Measurements from ENCODE around the gene CHCHD6. TPM values are rescaled to one million over a fixed set of nuclear protein-coding genes. Genes with fewer than 3 reads are reported as not detected.

CHCHD6 gene
- polyA plus RNA-seq, 1 donor from 2014 or later = 102 TPM

DNA sequence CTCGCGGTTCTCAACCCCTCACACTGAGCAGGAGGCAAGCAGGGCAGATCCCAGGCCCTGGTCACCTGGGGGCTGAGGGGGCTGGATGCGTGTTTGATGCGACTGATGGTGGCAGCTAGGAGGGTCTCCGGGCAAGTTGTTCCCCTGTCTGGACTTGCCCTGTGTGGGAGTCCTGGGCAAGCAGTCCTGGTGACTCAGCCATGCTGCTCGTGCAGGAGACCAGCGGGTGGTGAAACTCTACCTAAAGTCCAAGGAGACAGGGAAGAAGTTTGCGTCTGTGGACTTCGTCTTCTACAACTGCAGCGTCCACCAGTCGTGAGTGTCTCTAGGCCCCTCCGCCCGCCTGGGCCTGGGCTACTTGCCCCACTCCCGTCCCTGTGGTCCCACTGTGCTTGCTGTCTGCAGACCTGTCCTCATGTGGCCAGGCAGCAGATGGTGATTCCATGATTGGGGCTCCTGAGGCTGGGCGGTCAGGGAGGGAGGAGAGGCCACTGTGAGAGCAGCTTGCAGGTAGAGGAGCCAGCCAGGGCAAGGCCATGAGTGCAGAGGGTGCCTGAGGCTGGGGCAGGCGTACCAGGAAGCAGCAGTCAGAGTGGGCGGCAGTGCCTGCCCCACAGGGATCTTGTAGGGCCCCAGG, 301.9 kb downstream of the CHCHD6 start:
- TF ChIP-seq MXI1 (conservative IDR thresholded peaks at IDR 0.05; ENCODE audit: poor library complexity, severe bottlenecking) = no peak
- TF ChIP-seq SMC3 (conservative IDR thresholded peaks at IDR 0.05; ENCODE audit: poor library complexity) = no peak
- TF ChIP-seq EP300 (conservative IDR thresholded peaks at IDR 0.05; ENCODE audit: poor library complexity, severe bottlenecking) = no peak
- TF ChIP-seq EZH2 (IDR thresholded peaks at IDR 0.05; ENCODE audit: borderline replicate concordance, insufficient read depth, low read length, poor library complexity, severe bottlenecking) = no peak
- no peak for TF ChIP-seq POLR2AphosphoS5 (IDR thresholded peaks at IDR 0.05)
- no peak for TF ChIP-seq CTCF (IDR thresholded peaks at IDR 0.05; ENCODE audit: poor library complexity, severe bottlenecking)
- TF ChIP-seq, protein P1, sequence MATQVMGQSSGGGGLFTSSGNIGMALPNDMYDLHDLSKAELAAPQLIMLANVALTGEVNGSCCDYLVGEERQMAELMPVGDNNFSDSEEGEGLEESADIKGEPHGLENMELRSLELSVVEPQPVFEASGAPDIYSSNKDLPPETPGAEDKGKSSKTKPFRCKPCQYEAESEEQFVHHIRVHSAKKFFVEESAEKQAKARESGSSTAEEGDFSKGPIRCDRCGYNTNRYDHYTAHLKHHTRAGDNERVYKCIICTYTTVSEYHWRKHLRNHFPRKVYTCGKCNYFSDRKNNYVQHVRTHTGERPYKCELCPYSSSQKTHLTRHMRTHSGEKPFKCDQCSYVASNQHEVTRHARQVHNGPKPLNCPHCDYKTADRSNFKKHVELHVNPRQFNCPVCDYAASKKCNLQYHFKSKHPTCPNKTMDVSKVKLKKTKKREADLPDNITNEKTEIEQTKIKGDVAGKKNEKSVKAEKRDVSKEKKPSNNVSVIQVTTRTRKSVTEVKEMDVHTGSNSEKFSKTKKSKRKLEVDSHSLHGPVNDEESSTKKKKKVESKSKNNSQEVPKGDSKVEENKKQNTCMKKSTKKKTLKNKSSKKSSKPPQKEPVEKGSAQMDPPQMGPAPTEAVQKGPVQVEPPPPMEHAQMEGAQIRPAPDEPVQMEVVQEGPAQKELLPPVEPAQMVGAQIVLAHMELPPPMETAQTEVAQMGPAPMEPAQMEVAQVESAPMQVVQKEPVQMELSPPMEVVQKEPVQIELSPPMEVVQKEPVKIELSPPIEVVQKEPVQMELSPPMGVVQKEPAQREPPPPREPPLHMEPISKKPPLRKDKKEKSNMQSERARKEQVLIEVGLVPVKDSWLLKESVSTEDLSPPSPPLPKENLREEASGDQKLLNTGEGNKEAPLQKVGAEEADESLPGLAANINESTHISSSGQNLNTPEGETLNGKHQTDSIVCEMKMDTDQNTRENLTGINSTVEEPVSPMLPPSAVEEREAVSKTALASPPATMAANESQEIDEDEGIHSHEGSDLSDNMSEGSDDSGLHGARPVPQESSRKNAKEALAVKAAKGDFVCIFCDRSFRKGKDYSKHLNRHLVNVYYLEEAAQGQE (IDR thresholded peaks at IDR 0.05; ENCODE audit: borderline replicate concordance) = no peak
- TF ChIP-seq TAF1 (IDR thresholded peaks at IDR 0.05; ENCODE audit: low read depth) = no peak
- no peak for TF ChIP-seq RAD21 (conservative IDR thresholded peaks at IDR 0.05)
- Histone ChIP-seq H3K9me2 (ENCODE audit: insufficient read depth, low read length) (no peaks in the 10 kb centered on the region), H3K27ac (ENCODE audit: low read length) (no peak overlapping the region), H3K4me2 (ENCODE audit: low read length) (no peak overlapping the region), H3K27me3 (ENCODE audit: insufficient read depth, low read depth, low read length) (no peaks in the 10 kb centered on the region), H4K20me1 (ENCODE audit: insufficient read depth) (peaks cover 23% of the 10 kb centered on the region), H3K4me3 (ENCODE audit: low read length) (no peak overlapping the region), H2AFZ (ENCODE audit: low read depth, low read length) (no peak overlapping the region), H3K79me2 (replicated peaks; ENCODE audit: insufficient read depth, low read length) (no peaks in the 10 kb centered on the region), H3F3A (ENCODE audit: insufficient read depth, low read length, poor library complexity, severe bottlenecking) (no peaks in the 10 kb centered on the region), H3K9me3 (ENCODE audit: low read length) (no peaks in the 10 kb centered on the region), H3K9ac (ENCODE audit: low read length) (no peak overlapping the region), H3K36me3 (ENCODE audit: insufficient read depth, low read length) (no peaks in the 10 kb centered on the region)

DNA sequence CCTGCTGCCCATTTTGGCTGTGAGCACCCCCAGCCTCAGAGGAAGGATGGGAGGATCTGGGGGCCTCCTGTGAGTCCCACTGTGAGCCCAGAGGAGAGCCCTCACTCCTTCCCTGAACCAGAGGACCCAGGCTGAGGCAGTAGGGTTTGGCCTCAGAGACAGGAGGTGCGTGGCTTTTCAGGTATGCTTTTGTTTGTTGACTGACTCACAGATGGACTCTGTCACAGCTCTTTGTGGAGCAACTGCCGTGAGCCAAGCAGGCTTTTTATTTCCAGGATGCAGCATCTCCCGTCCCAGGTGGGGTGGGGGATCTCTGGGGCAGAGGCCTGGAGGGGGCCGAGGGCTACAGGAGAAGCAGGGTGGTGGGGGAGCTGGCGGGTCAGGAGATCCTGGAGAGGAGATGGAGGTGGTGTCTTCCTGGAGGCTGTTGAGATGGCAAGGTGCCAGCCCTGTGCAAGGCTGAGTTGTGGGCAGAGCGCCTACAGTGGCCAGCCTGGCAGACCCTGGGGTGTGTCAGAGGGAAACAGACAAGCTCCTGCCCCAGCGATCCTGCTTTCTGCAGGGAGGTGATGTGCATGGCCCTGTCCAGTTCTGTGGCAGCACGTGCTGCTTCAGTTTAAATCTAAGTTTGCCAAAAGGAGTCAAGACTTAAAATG, 302.9 kb downstream of the CHCHD6 start:
- Histone ChIP-seq H3K36me3 (ENCODE audit: insufficient read depth, low read length) (peaks cover 2% of the 10 kb centered on the region), H3K9ac (ENCODE audit: low read length) (no peak overlapping the region), H3K27ac (ENCODE audit: low read length) (no peak overlapping the region), H3F3A (ENCODE audit: insufficient read depth, low read length, poor library complexity, severe bottlenecking) (no peaks in the 10 kb centered on the region), H3K27me3 (ENCODE audit: insufficient read depth, low read depth, low read length) (no peaks in the 10 kb centered on the region), H4K20me1 (ENCODE audit: insufficient read depth) (peaks cover 14% of the 10 kb centered on the region), H3K9me2 (ENCODE audit: insufficient read depth, low read length) (no peaks in the 10 kb centered on the region), H3K4me3 (ENCODE audit: low read length) (no peak overlapping the region), H3K9me3 (ENCODE audit: low read length) (no peaks in the 10 kb centered on the region), H2AFZ (ENCODE audit: low read depth, low read length) (no peak overlapping the region), H3K79me2 (replicated peaks; ENCODE audit: insufficient read depth, low read length) (no peaks in the 10 kb centered on the region), H3K4me2 (ENCODE audit: low read length) (no peak overlapping the region)
- TF ChIP-seq RAD21 (conservative IDR thresholded peaks at IDR 0.05) (no peak), EZH2 (IDR thresholded peaks at IDR 0.05; ENCODE audit: borderline replicate concordance, insufficient read depth, low read length, poor library complexity, severe bottlenecking) (no peak), POLR2AphosphoS5 (IDR thresholded peaks at IDR 0.05) (no peak)

Measured in neural cell (in vitro differentiated cells).